NCI-H187 (cell line): ENCODE measurements around the gene IL1RAPL2.
"Not testable (repeated sequence)": the region's sequence is repeated elsewhere in the genome, so short reads cannot be mapped to it uniquely, and the experiment has no call there.

Experiments used
- DNase-seq, 2 experiments: peaks; one replicate each; lab custom pipeline; 2025; lab: John Stamatoyannopoulos, UW

The IL1RAPL2 gene

GRCh38 chrX:104565791-104566680 lies at the start of gene IL1RAPL2:
IL1RAPL2 (plus strand) TSS chrX:104566199.
- no peak for DNase-seq

GRCh38 chrX:104522386-104522785 lies 43.6 kb upstream of the IL1RAPL2 start:
- no peak for DNase-seq

- DNase-seq: no peak
Observed at GRCh38 chrX:104523858-104524257, 42.1 kb upstream of the IL1RAPL2 start.

GRCh38 chrX:104539081-104539480 lies 26.9 kb upstream of the IL1RAPL2 start:
- no peak for DNase-seq

GRCh38 chrX:104542447-104542846 lies 23.6 kb upstream of the IL1RAPL2 start:
- DNase-seq: not testable (repeated sequence)

GRCh38 chrX:104564335-104564734 lies 1.7 kb upstream of the IL1RAPL2 start:
- DNase-seq: no peak

- no peak for DNase-seq
Observed at GRCh38 chrX:104564921-104565703, 887 bp upstream of the IL1RAPL2 start.

- DNase-seq: no peak
Observed at GRCh38 chrX:104566681-104567501, 892 bp downstream of the IL1RAPL2 start.

GRCh38 chrX:104567506-104567905 lies 1.5 kb downstream of the IL1RAPL2 start:
- no peak for DNase-seq

- DNase-seq: no peak
Observed at GRCh38 chrX:104568304-104568915, 2.4 kb downstream of the IL1RAPL2 start.

- DNase-seq: no peak
Observed at GRCh38 chrX:104618106-104618895, 52.3 kb downstream of the IL1RAPL2 start.

GRCh38 chrX:104621781-104622180 lies 55.8 kb downstream of the IL1RAPL2 start:
- no peak for DNase-seq

- DNase-seq: no peak
Observed at GRCh38 chrX:104641176-104641575, 75.2 kb downstream of the IL1RAPL2 start.

GRCh38 chrX:104647084-104647483 lies 81.1 kb downstream of the IL1RAPL2 start:
- no peak for DNase-seq

GRCh38 chrX:104659005-104659744 lies 93.2 kb downstream of the IL1RAPL2 start:
- no peak for DNase-seq

- DNase-seq: no peak
Observed at GRCh38 chrX:104660092-104660491, 94.1 kb downstream of the IL1RAPL2 start.

- no peak for DNase-seq
Observed at GRCh38 chrX:104662694-104663093, 96.7 kb downstream of the IL1RAPL2 start.

GRCh38 chrX:104665691-104666090 lies 99.7 kb downstream of the IL1RAPL2 start:
- no peak for DNase-seq

- DNase-seq: no peak
Observed at GRCh38 chrX:104668550-104668949, 102.6 kb downstream of the IL1RAPL2 start.

GRCh38 chrX:104669063-104669462 lies 103.1 kb downstream of the IL1RAPL2 start:
- DNase-seq: no peak
